PC-9 (cell line): ENCODE results near the gene CRACR2A.

Source experiments
- CTCF ChIP-seq: fragments of 200-600 bp; sonication (generic); conservative IDR thresholded peaks from 2 replicates; pipeline ENCODE4 v1.6.1; 2017; ENCODE audit warnings: mixed run types, antibody characterized with exemption, mild to moderate bottlenecking, moderate library complexity
- EZH2 ChIP-seq: fragments of 200-600 bp; sonication (generic); IDR thresholded peaks from 2 replicates; pipeline ENCODE4 v1.8.0; 2017; ENCODE audit warnings: antibody characterized with exemption, low read depth

- no peak for TF ChIP-seq CTCF
- TF ChIP-seq EZH2, result no peak
Observed at GRCh38 chr12:3614806-3615466, 138.0 kb downstream of the CRACR2A start.
